Spleen (tissue), 11 donors: ENCODE measurements around the gene PLA2G10. TPM values are rescaled to one million over a fixed set of nuclear protein-coding genes. Genes with fewer than 3 reads are reported as not detected.
"Not testable (repeated sequence)": the region's sequence is repeated elsewhere in the genome, so short reads cannot be mapped to it uniquely, and the experiment has no call there.

Experiments used
- DNase-seq: peaks from one replicate; pipeline ENCODE4 v3.0.0-alpha.2; 2020
- H3K27ac ChIP-seq, 8 donors: fragments of 200-600 bp; sonication (generic) in 7 of 8; 1 replicate in 4 of 8; 2 replicates in 4 of 8; pipeline versions ENCODE4 v1.5.0 to v1.8.0; 2016 to 2021; ENCODE audit warnings: inconsistent platforms in 4 of 8, mild to moderate bottlenecking in 4 of 8, moderate library complexity in 1 of 8
- H3K27me3 ChIP-seq, 7 donors: fragments of 200-600 bp; sonication (generic) in 6 of 7; replicated peaks in 1 of 7; 1 replicate in 4 of 7; 2 replicates in 3 of 7; pipeline versions ENCODE4 v1.5.0 to v1.8.0; 2016 to 2021; ENCODE audit warnings: inconsistent platforms in 3 of 7, mild to moderate bottlenecking in 1 of 7
- H3K36me3 ChIP-seq, 6 donors: fragments of 200-600 bp; sonication (generic) in 5 of 6; 1 replicate in 4 of 6; 2 replicates in 2 of 6; pipeline versions ENCODE4 v1.5.0 to v1.8.0; 2016 to 2021; ENCODE audit warnings: inconsistent platforms in 2 of 6
- H3K4me1 ChIP-seq, 6 donors: fragments of 200-600 bp; sonication (generic) in 5 of 6; 1 replicate in 3 of 6; 2 replicates in 3 of 6; pipeline versions ENCODE4 v1.5.0 to v1.8.0; 2016 to 2021; ENCODE audit warnings: inconsistent platforms in 3 of 6
- H3K4me3 ChIP-seq, 8 donors: fragments of 200-600 bp; sonication (generic) in 7 of 8; 1 replicate in 4 of 8; 2 replicates in 4 of 8; pipeline versions ENCODE4 v1.5.0 to v1.8.0; 2016 to 2021; ENCODE audit warnings: inconsistent platforms in 4 of 8, mild to moderate bottlenecking in 4 of 8, moderate library complexity in 2 of 8
- H3K9me3 ChIP-seq, 8 donors: fragments of 200-600 bp; sonication (generic) in 7 of 8; 1 replicate in 4 of 8; 2 replicates in 4 of 8; pipeline versions ENCODE4 v1.5.0 to v1.8.0; 2016 to 2021; ENCODE audit warnings: inconsistent platforms in 4 of 8
- CTCF ChIP-seq, 11 experiments: fragments of 200-600 bp in 7 of 11; fragments of 450-650 bp in 4 of 11; sonication (generic) in 4 of 11; IDR thresholded peaks in 8 of 11; conservative IDR thresholded peaks in 3 of 11; 1 replicate in 7 of 11; 2 replicates in 4 of 11; pipeline versions ENCODE4 v1.4.0 to v1.8.0; 2016 to 2021; ENCODE audit warnings: antibody characterized with exemption in 11 of 11, inconsistent platforms in 4 of 11, mild to moderate bottlenecking in 1 of 11
- POLR2A ChIP-seq, 3 donors: fragments of 450-650 bp; IDR thresholded peaks; one replicate each; pipeline ENCODE4 v1.5.1; 2017; ENCODE audit warnings: antibody characterized with exemption in 3 of 3, mild to moderate bottlenecking in 1 of 3
- POLR2AphosphoS5 ChIP-seq, 3 donors: sonication (generic); formaldehyde crosslinking; IDR thresholded peaks; one replicate each; pipeline ENCODE4 v1.5.1; 2017; ENCODE audit warnings: antibody characterized with exemption in 3 of 3
- WGBS, 5 donors: extraction: QIAGEN DNeasy Blood & Tissue Kit in 3 of 5; methylation state at CpG; one replicate each; pipeline versions ENCODE4 v1.1.5 to v1.1.7; 2013 to 2018; 5-methylcytosine and 5-hydroxymethylcytosine counted together
- intact Hi-C: fragments of 100-400 bp; cut with DNase I; formaldehyde crosslinking; loops from one replicate; pipeline ENCODE4 v1.15.0; 2023; ENCODE audit warnings: low total_unique reads
- polyA plus RNA-seq, 3 donors: library from polyadenylated mRNA; stranded (reverse); fragments of 200-250 nt; gene quantifications; one replicate each; pipeline ENCODE4 v1.2.1, GENCODE V29; 2013
- total RNA-seq, 7 donors: library from RNA; depleted of rRNA in 3 of 7; stranded (reverse); fragments of >200 nt in 3 of 7; fragmentation: NEBNext Ultra II Directional in 4 of 7; extraction: Animal tissue kit (Norgen Biotek cat#: 25700) in 4 of 7; gene quantifications; one replicate each; pipeline versions ENCODE4 v1.1.0 to v1.2.1, GENCODE V29; 2016 to 2021
- donor health status: healthy with polysubstance abuse.
- donor health status: DM: no; HTN: no; CAD: no; lungs with moderate emphysema.
- donor health status: DM: no; HTN: no; CAD: no.
- donor health status: Bipolar disorder and iron deficiency.
- donor health status: healthy.
- donor health status: DM: no; HTN: no; CAD: no.
- donor health status: DM: yes; HTN: yes; CAD: no.

The PLA2G10 gene
- total and polyA plus RNA-seq, 10 donors: 0.12 to 0.13 TPM; not detected in 8

GRCh38 chr16:14634389-14634725 lies 59.8 kb downstream of the PLA2G10 start:
- intact Hi-C loops: no loop called here
- TF ChIP-seq CTCF (IDR thresholded peaks at IDR 0.05 in 8 of 11, conservative IDR thresholded peaks at IDR 0.05 in 3 of 11) (no peak), POLR2A (IDR thresholded peaks at IDR 0.05) (no peak)
- no peaks in the 10 kb centered on the region for H3K27me3 ChIP-seq
- H3K4me1 ChIP-seq: peaks cover 15 to 87% (median 72%) of the 10 kb centered on the region in 6 donors
- no peaks in the 10 kb centered on the region for H3K9me3 ChIP-seq
- peaks cover 0 to 24% (median 12%) of the 10 kb centered on the region in 6 donors for H3K36me3 ChIP-seq
- DNase-seq: peak; percentile 72
- WGBS, 5 donors: 73 to 86% (median 76%) methylated on average over 7 of the region's 7 CpGs
- peak overlapping the region in 5 of 8 donors; percentile 80 to 97 (median 92) for H3K4me3 ChIP-seq
- H3K27ac ChIP-seq: peak overlapping the region in 3 of 8 donors; percentile 94 to 98 (median 97)

- Histone ChIP-seq H3K9me3 (no peaks in the 10 kb centered on the region), H3K4me3 (peak within 1 kb of the TSS; percentile 80 to 98 (median 93)), H3K36me3 (peaks cover 0 to 12% (median 2%) of the 10 kb centered on the region in 6 donors), H3K4me1 (peaks cover 22 to 88% (median 81%) of the 10 kb centered on the region in 6 donors), H3K27me3 (no peaks in the 10 kb centered on the region), H3K27ac (peak within 1 kb of the TSS; percentile 91 to 99 (median 96))
- intact Hi-C loops: no loop called here
- TF ChIP-seq CTCF (IDR thresholded peaks at IDR 0.05 in 8 of 11, conservative IDR thresholded peaks at IDR 0.05 in 3 of 11) (no peak), POLR2AphosphoS5 (IDR thresholded peaks at IDR 0.05) (peak; percentile 99 to 100 (median 100)), POLR2A (IDR thresholded peaks at IDR 0.05) (peak in 2 of 3 donors; percentile 92 to 98)
- peak; percentile 100 for DNase-seq
- WGBS, 5 donors: 0 to 1% (median 0%) methylated on average over 42 to 69 of the region's 69 CpGs
These were observed 61.2 kb downstream of the PLA2G10 start, which contains the start of gene BFAR for GRCh38 chr16:14632693-14633569. Gene BFAR, plus strand, starts transcription at chr16:14632951. Its CDS starts 11,396 bp downstream, at chr16:14644347.

- H3K9me3 ChIP-seq, H3K27me3 ChIP-seq, intact Hi-C loops: not testable (repeated sequence)
- WGBS, 5 donors: 85 to 87% (median 86%) methylated on average over 29 of the region's 29 CpGs
- Histone ChIP-seq H3K36me3 (peaks cover 0 to 26% (median 21%) of the 10 kb centered on the region in 6 donors), H3K4me3 (peak overlapping the region in 5 of 8 donors; percentile 68 to 93 (median 79)), H3K4me1 (peaks cover 22 to 83% (median 71%) of the 10 kb centered on the region in 6 donors), H3K27ac (peak overlapping the region; percentile 81 to 99 (median 95))
- DNase-seq: peak; percentile 82
These were observed 63.3 kb downstream of the PLA2G10 start for GRCh38 chr16:14630620-14631330.

- Histone ChIP-seq H3K27ac (peak within 1 kb of the TSS; percentile 81 to 99 (median 95)), H3K27me3 (no peaks in the 10 kb centered on the region), H3K4me1 (peaks cover 22 to 76% (median 64%) of the 10 kb centered on the region in 6 donors), H3K4me3 (peak within 1 kb of the TSS; percentile 66 to 93 (median 78)), H3K36me3 (peaks cover 0 to 33% (median 28%) of the 10 kb centered on the region in 6 donors), H3K9me3 (no peaks in the 10 kb centered on the region)
- TF ChIP-seq CTCF (IDR thresholded peaks at IDR 0.05 in 8 of 11, conservative IDR thresholded peaks at IDR 0.05 in 3 of 11) (peak in 2 of 11 experiments; percentile 17 to 36), POLR2AphosphoS5 (IDR thresholded peaks at IDR 0.05) (peak; percentile 99), POLR2A (IDR thresholded peaks at IDR 0.05) (peak; percentile 68 to 89 (median 77))
- WGBS, 5 donors: 1 to 2% (median 1%) methylated on average over 26 to 51 of the region's 51 CpGs
- peak; percentile 99 for DNase-seq
- intact Hi-C loops: no loop called here
These were observed 64.0 kb downstream of the PLA2G10 start, which contains the start of gene PARN for GRCh38 chr16:14629919-14630619. Gene PARN, minus strand, starts transcription at chr16:14630260. Its CDS starts 135 bp downstream, at chr16:14630125.
